ENCODE data around the gene MICAL2.

The MICAL2 gene

DNA sequence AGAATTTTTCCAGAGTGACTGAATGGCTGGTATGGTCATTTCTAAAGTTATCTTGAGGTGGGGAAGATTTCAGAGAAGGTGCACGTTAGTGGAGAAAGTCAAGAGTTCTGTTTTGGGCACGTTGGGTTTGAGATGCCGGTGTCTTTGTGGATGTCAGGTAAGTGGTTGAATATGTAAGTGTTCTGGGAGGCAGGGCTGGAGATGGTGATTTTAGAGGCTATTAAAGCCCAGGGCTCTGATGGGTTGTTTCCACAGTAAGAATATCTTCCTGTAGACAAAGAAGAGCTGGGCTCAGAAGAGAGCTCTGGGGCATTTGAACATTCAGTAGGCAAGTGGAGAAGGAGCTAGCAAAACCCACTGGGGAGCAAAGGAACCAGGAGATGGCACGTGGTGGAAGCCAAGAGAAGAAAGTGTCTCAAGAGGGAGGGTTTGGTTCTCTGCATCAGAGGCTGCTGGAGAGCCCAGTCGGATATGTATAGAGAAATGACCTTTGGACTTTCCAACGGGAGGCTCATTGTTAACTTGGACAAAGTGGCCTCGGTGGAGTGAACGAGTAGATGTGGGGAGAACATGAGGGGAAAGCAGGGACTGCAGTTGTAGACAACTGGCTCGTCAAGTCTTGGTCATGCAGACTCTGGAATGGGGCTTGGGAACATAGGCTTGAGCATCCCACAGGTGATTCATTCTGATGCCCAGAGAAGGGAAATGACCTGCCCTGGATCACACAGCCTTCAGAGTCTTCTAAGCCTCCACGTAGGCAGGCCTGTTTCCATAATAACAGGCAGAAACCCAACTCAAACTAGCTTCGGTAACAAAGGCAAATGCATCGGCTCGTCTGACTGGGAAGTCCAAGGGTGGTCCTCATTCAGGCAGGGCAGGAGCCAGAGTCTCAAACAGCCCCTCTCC, 168.6 kb downstream of the MICAL2 start:
- no peak for TF ChIP-seq CREB5 (CRISPR knock-in tag; IDR thresholded peaks at IDR 0.05; ENCODE audit: low read depth)
- no peak for TF ChIP-seq TOX (CRISPR knock-in tag; IDR thresholded peaks at IDR 0.05; ENCODE audit: borderline replicate concordance)
- no peak for TF ChIP-seq SNAI2 (CRISPR knock-in tag; IDR thresholded peaks at IDR 0.05)
- TF ChIP-seq, protein P1, sequence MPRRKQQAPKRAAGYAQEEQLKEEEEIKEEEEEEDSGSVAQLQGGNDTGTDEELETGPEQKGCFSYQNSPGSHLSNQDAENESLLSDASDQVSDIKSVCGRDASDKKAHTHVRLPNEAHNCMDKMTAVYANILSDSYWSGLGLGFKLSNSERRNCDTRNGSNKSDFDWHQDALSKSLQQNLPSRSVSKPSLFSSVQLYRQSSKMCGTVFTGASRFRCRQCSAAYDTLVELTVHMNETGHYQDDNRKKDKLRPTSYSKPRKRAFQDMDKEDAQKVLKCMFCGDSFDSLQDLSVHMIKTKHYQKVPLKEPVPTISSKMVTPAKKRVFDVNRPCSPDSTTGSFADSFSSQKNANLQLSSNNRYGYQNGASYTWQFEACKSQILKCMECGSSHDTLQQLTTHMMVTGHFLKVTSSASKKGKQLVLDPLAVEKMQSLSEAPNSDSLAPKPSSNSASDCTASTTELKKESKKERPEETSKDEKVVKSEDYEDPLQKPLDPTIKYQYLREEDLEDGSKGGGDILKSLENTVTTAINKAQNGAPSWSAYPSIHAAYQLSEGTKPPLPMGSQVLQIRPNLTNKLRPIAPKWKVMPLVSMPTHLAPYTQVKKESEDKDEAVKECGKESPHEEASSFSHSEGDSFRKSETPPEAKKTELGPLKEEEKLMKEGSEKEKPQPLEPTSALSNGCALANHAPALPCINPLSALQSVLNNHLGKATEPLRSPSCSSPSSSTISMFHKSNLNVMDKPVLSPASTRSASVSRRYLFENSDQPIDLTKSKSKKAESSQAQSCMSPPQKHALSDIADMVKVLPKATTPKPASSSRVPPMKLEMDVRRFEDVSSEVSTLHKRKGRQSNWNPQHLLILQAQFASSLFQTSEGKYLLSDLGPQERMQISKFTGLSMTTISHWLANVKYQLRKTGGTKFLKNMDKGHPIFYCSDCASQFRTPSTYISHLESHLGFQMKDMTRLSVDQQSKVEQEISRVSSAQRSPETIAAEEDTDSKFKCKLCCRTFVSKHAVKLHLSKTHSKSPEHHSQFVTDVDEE (CRISPR knock-in tag; IDR thresholded peaks at IDR 0.05): no peak
- no peak for TF ChIP-seq ZNF8 (CRISPR knock-in tag; IDR thresholded peaks at IDR 0.05)
- TF ChIP-seq ARNTL (CRISPR knock-in tag; IDR thresholded peaks at IDR 0.05; ENCODE audit: borderline replicate concordance, low read depth): no peak
- no peak for TF ChIP-seq ZNF70 (CRISPR knock-in tag; IDR thresholded peaks at IDR 0.05)
- no peak for ATAC-seq

GRCh38 chr11:12279672-12280108, 169.3 kb downstream of the MICAL2 start:
- ATAC-seq: no peak
- no peak for TF ChIP-seq ARNTL (CRISPR knock-in tag; IDR thresholded peaks at IDR 0.05; ENCODE audit: borderline replicate concordance, low read depth)
- TF ChIP-seq, protein P2, sequence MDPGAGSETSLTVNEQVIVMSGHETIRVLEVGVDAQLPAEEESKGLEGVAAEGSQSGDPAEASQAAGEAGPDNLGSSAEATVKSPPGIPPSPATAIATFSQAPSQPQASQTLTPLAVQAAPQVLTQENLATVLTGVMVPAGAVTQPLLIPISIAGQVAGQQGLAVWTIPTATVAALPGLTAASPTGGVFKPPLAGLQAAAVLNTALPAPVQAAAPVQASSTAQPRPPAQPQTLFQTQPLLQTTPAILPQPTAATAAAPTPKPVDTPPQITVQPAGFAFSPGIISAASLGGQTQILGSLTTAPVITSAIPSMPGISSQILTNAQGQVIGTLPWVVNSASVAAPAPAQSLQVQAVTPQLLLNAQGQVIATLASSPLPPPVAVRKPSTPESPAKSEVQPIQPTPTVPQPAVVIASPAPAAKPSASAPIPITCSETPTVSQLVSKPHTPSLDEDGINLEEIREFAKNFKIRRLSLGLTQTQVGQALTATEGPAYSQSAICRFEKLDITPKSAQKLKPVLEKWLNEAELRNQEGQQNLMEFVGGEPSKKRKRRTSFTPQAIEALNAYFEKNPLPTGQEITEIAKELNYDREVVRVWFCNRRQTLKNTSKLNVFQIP (CRISPR knock-in tag; IDR thresholded peaks at IDR 0.05; ENCODE audit: borderline replicate concordance, low read depth): no peak
- no peak for TF ChIP-seq CSRNP3 (CRISPR knock-in tag; IDR thresholded peaks at IDR 0.05)
- no peak for TF ChIP-seq OSR1 (CRISPR knock-in tag; IDR thresholded peaks at IDR 0.05)

- no peak for ATAC-seq
- TF ChIP-seq BACH2 (CRISPR knock-in tag; IDR thresholded peaks at IDR 0.05; ENCODE audit: borderline replicate concordance) (no peak), ZNF565 (CRISPR knock-in tag; conservative IDR thresholded peaks at IDR 0.05; ENCODE audit: low read depth) (no peak), GLIS3 (CRISPR knock-in tag; IDR thresholded peaks at IDR 0.05) (no peak), ZNF8 (CRISPR knock-in tag; IDR thresholded peaks at IDR 0.05) (no peak), TCF4 (CRISPR knock-in tag; IDR thresholded peaks at IDR 0.05; ENCODE audit: borderline replicate concordance) (no peak), ZFP3 (CRISPR knock-in tag; IDR thresholded peaks at IDR 0.05) (no peak), CREB5 (CRISPR knock-in tag; IDR thresholded peaks at IDR 0.05; ENCODE audit: low read depth) (no peak), ESRRG (CRISPR knock-in tag; IDR thresholded peaks at IDR 0.05) (no peak), ZNF70 (CRISPR knock-in tag; IDR thresholded peaks at IDR 0.05) (no peak), TOX (CRISPR knock-in tag; IDR thresholded peaks at IDR 0.05; ENCODE audit: borderline replicate concordance) (no peak), PPARA (CRISPR knock-in tag; IDR thresholded peaks at IDR 0.05; ENCODE audit: borderline replicate concordance) (no peak), ZC3H10 (CRISPR knock-in tag; IDR thresholded peaks at IDR 0.05) (no peak)
- TF ChIP-seq, protein P2 (CRISPR knock-in tag; IDR thresholded peaks at IDR 0.05; ENCODE audit: borderline replicate concordance, low read depth): no peak
- TF ChIP-seq, protein P1 (CRISPR knock-in tag; IDR thresholded peaks at IDR 0.05): no peak
- TF ChIP-seq, protein P3, sequence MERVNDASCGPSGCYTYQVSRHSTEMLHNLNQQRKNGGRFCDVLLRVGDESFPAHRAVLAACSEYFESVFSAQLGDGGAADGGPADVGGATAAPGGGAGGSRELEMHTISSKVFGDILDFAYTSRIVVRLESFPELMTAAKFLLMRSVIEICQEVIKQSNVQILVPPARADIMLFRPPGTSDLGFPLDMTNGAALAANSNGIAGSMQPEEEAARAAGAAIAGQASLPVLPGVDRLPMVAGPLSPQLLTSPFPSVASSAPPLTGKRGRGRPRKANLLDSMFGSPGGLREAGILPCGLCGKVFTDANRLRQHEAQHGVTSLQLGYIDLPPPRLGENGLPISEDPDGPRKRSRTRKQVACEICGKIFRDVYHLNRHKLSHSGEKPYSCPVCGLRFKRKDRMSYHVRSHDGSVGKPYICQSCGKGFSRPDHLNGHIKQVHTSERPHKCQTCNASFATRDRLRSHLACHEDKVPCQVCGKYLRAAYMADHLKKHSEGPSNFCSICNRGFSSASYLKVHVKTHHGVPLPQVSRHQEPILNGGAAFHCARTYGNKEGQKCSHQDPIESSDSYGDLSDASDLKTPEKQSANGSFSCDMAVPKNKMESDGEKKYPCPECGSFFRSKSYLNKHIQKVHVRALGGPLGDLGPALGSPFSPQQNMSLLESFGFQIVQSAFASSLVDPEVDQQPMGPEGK (CRISPR knock-in tag; IDR thresholded peaks at IDR 0.05; ENCODE audit: borderline replicate concordance): no peak
Observed at GRCh38 chr11:12280199-12280837, 169.9 kb downstream of the MICAL2 start.
